ENCODE measurements around the gene LRSAM1. TPM values are rescaled to one million over a fixed set of nuclear protein-coding genes. Genes with fewer than 3 reads are reported as not detected.

The LRSAM1 gene
- total RNA-seq, 3 donors from 2014 or later, result 11.7 to 21.3 (median 17.9) TPM

DNA sequence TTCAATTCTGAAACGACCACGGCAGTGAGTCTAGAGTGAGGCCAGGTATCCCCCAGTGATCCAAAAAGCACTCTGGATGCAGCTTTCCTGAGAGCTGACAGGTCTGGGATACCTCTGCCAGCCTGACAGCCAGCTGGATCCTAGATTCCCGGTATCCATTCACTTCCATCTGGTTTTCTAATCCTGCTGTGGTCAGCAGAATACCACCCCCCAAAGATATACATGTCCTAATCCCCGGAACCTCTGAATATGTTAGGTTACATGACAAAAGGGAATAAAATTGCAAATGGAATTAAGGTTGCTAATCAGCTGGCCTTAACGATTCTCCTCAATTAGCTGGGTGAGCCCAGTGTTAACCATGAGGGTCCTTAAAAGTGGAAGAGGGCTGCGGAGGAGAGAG is 28.5 kb upstream of the LRSAM1 start:
- Histone ChIP-seq H3K4me1 (peaks cover 8 to 26% of the 10 kb centered on the region in 2 donors), H3K27me3 (no peaks in the 10 kb centered on the region), H3K4me3 (peak overlapping the region; percentile 60 to 87 (median 65)), H3K36me3 (no peaks in the 10 kb centered on the region), H3K9me3 (no peaks in the 10 kb centered on the region), H3K27ac (peak overlapping the region; percentile 33 to 88)
- TF ChIP-seq, protein P1, sequence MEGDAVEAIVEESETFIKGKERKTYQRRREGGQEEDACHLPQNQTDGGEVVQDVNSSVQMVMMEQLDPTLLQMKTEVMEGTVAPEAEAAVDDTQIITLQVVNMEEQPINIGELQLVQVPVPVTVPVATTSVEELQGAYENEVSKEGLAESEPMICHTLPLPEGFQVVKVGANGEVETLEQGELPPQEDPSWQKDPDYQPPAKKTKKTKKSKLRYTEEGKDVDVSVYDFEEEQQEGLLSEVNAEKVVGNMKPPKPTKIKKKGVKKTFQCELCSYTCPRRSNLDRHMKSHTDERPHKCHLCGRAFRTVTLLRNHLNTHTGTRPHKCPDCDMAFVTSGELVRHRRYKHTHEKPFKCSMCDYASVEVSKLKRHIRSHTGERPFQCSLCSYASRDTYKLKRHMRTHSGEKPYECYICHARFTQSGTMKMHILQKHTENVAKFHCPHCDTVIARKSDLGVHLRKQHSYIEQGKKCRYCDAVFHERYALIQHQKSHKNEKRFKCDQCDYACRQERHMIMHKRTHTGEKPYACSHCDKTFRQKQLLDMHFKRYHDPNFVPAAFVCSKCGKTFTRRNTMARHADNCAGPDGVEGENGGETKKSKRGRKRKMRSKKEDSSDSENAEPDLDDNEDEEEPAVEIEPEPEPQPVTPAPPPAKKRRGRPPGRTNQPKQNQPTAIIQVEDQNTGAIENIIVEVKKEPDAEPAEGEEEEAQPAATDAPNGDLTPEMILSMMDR (IDR thresholded peaks at IDR 0.05), result no peak
- TF ChIP-seq POLR2A (IDR thresholded peaks at IDR 0.05) (no peak), POLR2AphosphoS5 (IDR thresholded peaks at IDR 0.05) (no peak)
- no peak for DNase-seq (ENCODE audit: low spot score in 2 of 2)
- intact Hi-C loops (cut with DNase I; ENCODE audit: low total_unique reads), result no loop called here

DNA sequence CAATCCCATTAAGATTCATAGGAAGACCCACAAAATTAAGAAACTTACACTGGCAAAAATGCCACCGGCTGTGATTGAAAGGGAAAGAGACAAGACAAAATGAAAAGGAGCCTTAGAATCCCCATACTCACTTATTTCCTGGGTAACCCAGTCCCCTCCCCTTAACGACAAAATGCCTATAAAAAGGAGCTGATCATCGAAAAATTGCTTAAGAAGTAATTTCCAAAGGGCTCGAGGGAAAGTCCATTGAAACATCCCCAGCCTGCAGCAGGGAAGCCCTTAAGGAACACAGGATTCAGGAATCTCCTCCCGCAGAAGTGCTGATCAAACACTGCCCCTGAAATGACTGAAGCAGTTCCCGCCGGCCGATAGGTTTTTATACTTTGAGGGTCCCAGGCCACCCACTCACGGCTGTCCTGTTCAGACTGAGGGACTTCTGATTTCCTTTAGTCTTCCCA is 27.8 kb upstream of the LRSAM1 start:
- H3K9me3 ChIP-seq, result no peaks in the 10 kb centered on the region
- DNase-seq (ENCODE audit: low spot score in 2 of 2), result no peak
- H3K4me1 ChIP-seq, result peaks cover 8 to 26% of the 10 kb centered on the region in 2 donors
- peak overlapping the region; percentile 88 to 91 for H3K27ac ChIP-seq
- H3K4me3 ChIP-seq, result peak overlapping the region; percentile 60 to 87 (median 65)
- H3K27me3 ChIP-seq, result no peaks in the 10 kb centered on the region
- H3K36me3 ChIP-seq, result no peaks in the 10 kb centered on the region
- intact Hi-C loops (cut with DNase I; ENCODE audit: low total_unique reads), result no loop called here
- TF ChIP-seq POLR2AphosphoS5 (IDR thresholded peaks at IDR 0.05) (no peak), POLR2A (IDR thresholded peaks at IDR 0.05) (no peak)
- TF ChIP-seq, protein P1 (IDR thresholded peaks at IDR 0.05), result no peak

DNA sequence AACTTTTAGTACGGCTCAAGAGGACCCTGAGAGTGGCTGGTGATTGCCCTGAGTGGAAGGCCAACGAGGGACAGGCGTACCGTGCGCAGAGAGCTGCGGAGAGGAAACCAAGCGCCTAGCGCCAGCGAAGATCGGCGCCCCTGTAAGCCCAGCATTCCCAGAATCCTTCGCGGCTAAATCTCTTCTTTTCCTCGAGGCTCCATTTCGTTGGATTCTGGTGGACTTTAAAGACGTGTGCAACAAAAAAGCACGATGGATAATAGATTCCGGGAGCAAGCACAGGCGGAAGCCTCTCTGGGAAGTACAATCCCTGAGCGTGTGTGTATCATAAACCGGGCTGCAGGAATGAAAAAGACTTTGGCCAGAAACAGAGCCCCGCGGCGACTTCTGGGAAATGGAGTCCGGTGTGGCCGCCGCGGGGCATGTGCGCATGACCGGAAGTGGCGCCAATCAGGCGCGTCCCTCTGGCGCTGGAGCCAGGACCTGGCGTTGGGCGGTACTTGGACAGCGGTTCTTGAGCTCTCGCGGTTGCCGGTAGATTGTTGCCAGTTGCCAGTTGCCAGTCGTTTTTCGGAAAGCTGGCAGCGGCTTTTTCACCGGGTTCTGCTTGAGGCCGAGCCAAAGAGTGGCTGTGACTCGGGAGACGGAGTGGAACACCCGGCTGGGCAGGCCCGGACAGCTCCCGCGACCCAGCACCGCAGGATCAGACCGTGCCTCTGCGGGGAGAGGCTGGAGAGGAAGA is 27.2 kb upstream of the LRSAM1 start, which contains the start of gene ZNF79:
Gene ZNF79 (plus strand): TSS at position 449 of the 742 bp plus-strand sequence. CDS start 406 bp downstream, outside the sequence.
- peak within 1 kb of the TSS; percentile 88 to 91 for H3K27ac ChIP-seq
- peak; percentile 92 to 95 for DNase-seq (ENCODE audit: low spot score in 2 of 2)
- TF ChIP-seq, protein P1 (IDR thresholded peaks at IDR 0.05), result no peak
- TF ChIP-seq POLR2AphosphoS5 (IDR thresholded peaks at IDR 0.05) (peak; percentile 74 to 80 (median 75)), POLR2A (IDR thresholded peaks at IDR 0.05) (peak; percentile 46)
- intact Hi-C loops (cut with DNase I; ENCODE audit: low total_unique reads), result no loop called here
- no peaks in the 10 kb centered on the region for H3K27me3 ChIP-seq
- no peaks in the 10 kb centered on the region for H3K9me3 ChIP-seq
- peaks cover 8 to 26% of the 10 kb centered on the region in 2 donors for H3K4me1 ChIP-seq
- H3K36me3 ChIP-seq, result no peaks in the 10 kb centered on the region
- H3K4me3 ChIP-seq, result peak within 1 kb of the TSS; percentile 60 to 87 (median 65)

DNA sequence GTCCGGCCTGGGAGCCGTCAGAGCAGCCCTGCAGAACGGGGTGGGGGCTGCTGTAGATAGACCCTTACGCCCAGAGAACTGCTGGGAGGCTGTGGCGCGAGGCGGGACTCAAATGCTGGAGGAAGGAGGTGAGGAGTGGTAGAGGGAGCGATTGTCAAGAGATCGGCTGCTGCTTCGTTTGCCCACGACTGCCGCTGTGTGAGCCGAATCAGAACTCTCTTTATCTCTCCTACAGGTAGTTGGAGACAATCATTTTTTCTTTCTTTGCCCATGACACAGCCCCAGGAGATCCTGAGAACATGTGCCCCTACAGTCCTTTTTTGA is 26.7 kb upstream of the LRSAM1 start:
- Histone ChIP-seq H3K27me3 (no peaks in the 10 kb centered on the region), H3K36me3 (no peaks in the 10 kb centered on the region), H3K4me1 (peaks cover 8 to 26% of the 10 kb centered on the region in 2 donors), H3K4me3 (peak overlapping the region; percentile 60 to 87 (median 65)), H3K9me3 (no peaks in the 10 kb centered on the region), H3K27ac (peak overlapping the region; percentile 88 to 91)
- intact Hi-C loops (cut with DNase I; ENCODE audit: low total_unique reads), result no loop called here
- TF ChIP-seq POLR2AphosphoS5 (IDR thresholded peaks at IDR 0.05), result no peak
- TF ChIP-seq, protein P1 (IDR thresholded peaks at IDR 0.05), result no peak
- no peak for TF ChIP-seq POLR2A (IDR thresholded peaks at IDR 0.05)
- DNase-seq (ENCODE audit: low spot score in 2 of 2), result no peak

DNA sequence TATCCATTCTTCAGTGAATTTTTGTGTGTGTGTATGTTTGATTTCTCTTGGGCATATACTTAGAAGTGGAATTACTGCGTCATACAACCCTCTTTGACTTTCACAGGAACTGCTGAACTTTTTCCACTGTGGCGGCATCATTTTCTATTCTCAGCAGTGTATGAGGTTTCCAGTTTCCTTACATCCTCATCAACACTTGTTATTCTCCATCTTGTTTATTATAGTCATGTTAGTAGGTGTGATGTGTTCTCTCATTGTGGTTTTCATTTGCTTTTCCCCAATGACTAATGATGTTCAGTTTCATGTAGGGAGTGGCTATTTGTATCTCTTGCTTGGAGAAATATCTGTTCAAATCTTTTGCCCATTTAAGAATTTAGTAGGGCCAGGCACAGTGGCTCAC is 24.6 kb upstream of the LRSAM1 start:
- Histone ChIP-seq H3K36me3 (no peaks in the 10 kb centered on the region), H3K9me3 (no peaks in the 10 kb centered on the region), H3K4me1 (peaks cover 8 to 26% of the 10 kb centered on the region in 2 donors), H3K27ac (no peak overlapping the region), H3K4me3 (no peak overlapping the region), H3K27me3 (no peaks in the 10 kb centered on the region)
- no peak for DNase-seq (ENCODE audit: low spot score in 2 of 2)
- intact Hi-C loops (cut with DNase I; ENCODE audit: low total_unique reads), result no loop called here
- TF ChIP-seq POLR2A (IDR thresholded peaks at IDR 0.05), result no peak
- TF ChIP-seq POLR2AphosphoS5 (IDR thresholded peaks at IDR 0.05), result no peak
- TF ChIP-seq, protein P1 (IDR thresholded peaks at IDR 0.05), result no peak

Measured in breast epithelium (tissue), 4 donors.